ENCODE measurements around the gene DYNLT2.
A peak's percentile ranks its signal among the peaks of the same experiment; 100 is the strongest.

DYNLT2 gene, protein sequence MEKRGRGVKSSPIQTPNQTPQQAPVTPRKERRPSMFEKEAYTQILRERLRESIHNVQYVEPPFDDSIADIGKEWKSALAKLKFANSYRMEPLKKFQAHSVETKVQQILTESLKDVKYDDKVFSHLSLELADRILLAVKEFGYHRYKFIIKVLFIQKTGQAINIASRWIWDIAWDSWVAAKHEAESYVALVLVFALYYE

DNA sequence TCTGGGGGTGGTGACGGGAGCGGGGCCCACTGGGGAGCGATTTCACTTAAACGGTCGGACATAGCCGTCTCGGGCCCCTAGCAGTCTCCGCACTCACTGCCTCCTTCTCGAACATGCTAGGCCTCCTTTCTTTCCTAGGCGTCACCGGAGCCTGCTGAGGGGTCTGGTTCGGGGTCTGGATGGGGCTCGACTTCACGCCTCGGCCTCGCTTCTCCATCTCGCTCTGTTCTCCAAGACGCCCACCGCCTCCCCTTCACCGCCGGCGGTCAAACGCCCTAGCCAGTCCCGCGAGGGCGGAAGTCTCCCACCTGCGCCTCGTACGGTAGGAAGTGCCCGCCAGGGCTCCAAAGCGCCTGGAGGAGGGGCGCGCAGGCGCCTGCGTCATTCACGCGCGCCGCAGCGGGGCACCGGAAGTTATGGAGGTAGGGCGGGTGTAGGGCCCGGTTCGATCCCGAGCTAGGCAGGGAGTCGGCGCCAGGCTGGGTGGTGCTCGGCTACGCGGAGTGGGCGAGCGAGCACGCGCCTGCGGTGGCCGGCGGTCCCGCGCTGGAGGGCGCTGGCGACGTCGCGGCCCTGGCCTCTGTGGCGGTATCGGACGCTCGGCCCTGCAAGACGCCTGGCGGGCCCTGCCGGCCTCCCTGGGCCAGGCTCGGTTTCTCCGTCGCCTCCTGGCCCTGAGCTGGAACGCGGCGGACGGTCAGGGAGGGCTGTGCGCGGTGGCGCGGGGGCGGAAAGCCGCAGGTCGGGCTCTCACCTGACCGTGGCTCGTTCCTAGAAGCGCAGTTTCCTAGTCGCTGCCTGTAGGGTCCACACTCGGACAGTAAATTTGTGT lies at the start of gene DYNLT2, which contains the start of gene ERMARD:
DYNLT2 (minus strand) TSS at position 331 of the 832 bp plus-strand sequence; CDS start at position 217, 114 bp downstream.
ERMARD (plus strand) TSS at position 381 of the 832 bp plus-strand sequence; CDS start at position 417, 36 bp downstream.
- peak; percentile 80 for DNase-seq (ENCODE audit: extremely low read depth, low read depth)
- TF ChIP-seq, protein P1, sequence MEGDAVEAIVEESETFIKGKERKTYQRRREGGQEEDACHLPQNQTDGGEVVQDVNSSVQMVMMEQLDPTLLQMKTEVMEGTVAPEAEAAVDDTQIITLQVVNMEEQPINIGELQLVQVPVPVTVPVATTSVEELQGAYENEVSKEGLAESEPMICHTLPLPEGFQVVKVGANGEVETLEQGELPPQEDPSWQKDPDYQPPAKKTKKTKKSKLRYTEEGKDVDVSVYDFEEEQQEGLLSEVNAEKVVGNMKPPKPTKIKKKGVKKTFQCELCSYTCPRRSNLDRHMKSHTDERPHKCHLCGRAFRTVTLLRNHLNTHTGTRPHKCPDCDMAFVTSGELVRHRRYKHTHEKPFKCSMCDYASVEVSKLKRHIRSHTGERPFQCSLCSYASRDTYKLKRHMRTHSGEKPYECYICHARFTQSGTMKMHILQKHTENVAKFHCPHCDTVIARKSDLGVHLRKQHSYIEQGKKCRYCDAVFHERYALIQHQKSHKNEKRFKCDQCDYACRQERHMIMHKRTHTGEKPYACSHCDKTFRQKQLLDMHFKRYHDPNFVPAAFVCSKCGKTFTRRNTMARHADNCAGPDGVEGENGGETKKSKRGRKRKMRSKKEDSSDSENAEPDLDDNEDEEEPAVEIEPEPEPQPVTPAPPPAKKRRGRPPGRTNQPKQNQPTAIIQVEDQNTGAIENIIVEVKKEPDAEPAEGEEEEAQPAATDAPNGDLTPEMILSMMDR (IDR thresholded peaks at IDR 0.05; ENCODE audit: low read depth, low read length): no peak; the same call in none of the 2 replicates

DNA sequence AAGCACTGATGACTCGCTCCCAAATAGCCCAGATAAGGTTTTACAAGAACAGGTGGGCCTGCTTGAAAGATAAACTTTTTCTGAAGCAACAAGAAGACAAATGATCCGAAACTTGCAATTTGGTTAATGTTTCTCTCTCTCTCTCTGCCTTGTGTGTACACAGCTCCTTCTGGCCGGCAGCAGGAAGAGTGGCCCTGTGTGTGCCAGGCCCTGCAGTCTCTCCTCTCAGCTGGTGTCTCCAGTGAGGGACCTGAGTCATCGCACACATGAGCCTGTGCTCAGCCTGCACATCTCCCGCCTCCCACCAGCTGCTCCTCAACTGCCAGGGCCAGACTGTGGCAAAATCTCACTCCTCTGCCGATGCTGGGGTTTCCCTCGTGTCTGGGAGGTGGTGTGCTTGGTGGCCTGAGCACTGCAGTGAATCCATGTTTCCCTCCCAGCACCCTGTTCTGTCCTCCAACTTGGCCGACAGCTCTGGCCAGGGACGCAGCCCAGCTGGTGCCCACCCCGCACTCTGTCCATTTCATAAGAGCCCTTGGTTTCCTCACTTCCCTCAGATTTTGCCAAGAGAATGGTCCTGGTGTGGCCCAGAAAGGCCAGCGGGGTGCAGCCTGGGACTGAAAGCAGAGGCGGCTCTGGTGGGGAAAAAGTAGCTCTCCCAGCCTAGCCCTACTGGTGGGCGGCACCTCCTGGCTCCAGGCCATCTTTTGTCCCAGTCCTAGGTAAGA lies 49.5 kb upstream of the DYNLT2 start:
- DNase-seq (ENCODE audit: extremely low read depth, low read depth): no peak
- TF ChIP-seq, protein P1 (IDR thresholded peaks at IDR 0.05; ENCODE audit: low read depth, low read length): no peak

DNA sequence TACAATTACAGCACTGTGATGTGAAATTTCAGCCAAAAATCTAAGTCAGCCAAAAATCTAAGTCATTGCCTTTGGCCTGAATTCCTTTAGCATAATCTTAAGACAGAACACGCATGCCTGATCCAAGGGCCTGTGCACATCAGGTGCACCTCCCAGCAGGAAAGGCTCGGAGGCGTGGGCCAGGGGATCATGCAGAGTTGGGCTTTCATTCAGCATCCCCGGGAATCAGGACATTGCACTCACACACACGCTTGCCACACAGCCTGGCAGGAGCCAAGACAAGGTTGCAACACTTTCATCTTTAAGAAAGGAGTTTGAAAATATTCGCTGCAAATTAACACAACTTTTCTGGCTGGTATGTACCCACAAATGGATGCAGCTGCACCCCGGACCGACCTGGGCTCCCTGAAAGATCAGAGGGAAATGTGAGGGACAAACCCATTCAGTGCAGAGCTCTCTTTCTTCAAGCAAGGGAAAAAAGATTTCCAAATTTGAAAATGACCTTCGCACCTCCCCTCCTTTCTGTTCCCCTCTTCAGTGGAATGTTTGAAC lies 48.8 kb upstream of the DYNLT2 start:
- DNase-seq (ENCODE audit: extremely low read depth, low read depth): no peak
- TF ChIP-seq, protein P1 (IDR thresholded peaks at IDR 0.05; ENCODE audit: low read depth, low read length): no peak

DNA sequence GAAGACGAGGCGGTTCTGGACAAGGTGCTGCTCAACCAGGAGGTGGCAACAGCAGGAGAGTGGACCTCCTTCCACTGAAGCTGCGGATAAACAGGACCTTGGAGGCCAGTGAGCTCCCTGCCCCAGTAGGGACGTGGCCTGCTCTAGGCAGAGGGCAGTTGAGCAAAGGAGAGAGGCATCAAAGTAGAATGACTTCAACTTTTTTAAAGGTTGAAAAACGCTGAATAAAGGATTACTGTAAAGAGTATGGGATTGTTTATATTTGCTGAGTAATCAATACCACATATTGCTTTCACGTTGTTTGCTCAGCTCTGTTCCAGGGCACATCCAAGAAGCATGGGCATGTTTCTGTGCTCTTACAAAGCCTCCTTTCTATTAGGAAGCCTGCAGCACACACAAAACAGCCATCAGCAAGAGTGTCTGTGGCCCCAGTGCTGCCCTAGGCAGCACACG lies 48.1 kb upstream of the DYNLT2 start:
- DNase-seq (ENCODE audit: extremely low read depth, low read depth): no peak
- TF ChIP-seq, protein P1 (IDR thresholded peaks at IDR 0.05; ENCODE audit: low read depth, low read length): no peak

DNA sequence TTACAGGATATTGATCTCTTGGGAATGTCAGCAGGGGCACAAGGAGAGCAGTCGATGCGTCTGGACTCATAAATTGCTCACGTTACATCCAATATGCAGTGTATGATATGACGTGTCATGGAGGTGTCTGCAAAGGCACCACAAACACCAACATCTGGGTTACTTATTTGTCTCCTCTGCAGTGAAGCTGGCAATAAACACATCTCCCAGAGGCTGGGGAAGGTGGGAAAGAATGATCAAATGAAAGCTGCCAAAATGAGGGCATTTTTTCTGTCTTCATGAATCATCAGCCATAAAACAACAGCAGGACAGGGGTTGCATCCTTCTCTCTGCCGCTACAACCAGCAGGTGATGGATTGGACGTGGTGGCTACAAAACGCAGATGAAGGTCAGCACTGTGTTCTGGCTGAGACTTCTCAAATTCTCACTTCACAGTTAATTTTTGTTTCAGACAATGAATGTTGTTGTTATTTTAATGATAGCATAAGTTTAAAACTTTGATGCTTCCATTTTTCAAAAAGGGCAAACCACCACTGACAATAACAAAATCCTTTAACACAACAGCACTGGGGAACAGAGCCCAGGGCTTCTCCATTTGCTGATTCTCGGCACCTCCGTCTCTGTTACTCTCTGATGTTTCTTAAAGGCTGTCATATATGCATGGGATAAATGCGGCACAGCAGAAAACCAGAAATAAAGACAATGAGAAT lies 47.5 kb upstream of the DYNLT2 start:
- DNase-seq (ENCODE audit: extremely low read depth, low read depth): no peak
- TF ChIP-seq, protein P1 (IDR thresholded peaks at IDR 0.05; ENCODE audit: low read depth, low read length): no peak

DNA sequence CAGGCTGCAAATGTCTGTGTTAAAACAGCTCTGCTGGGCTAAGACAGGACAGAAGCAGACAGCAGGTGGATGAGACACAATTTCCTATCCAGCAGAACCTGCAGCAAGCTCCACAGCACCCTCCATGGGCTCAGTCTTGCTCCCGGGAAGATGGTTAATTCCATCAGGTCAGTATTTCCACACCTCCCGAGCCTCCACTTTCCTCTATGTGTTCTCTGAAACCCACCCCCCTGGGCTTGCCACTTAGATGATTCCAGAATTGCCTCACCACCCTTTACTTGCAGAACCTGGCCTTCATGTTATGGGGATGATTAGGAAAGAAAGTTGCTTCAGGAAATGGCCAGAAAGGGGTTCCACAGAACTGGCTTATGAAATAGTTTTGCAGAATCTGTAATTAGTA lies 43.8 kb upstream of the DYNLT2 start:
- no peak for DNase-seq (ENCODE audit: extremely low read depth, low read depth)
- TF ChIP-seq, protein P1 (IDR thresholded peaks at IDR 0.05; ENCODE audit: low read depth, low read length): no peak
